NCI-H146 (cell line): ENCODE measurements around the gene ZNF658.
"Not testable (repeated sequence)": the region's sequence is repeated elsewhere in the genome, so short reads cannot be mapped to it uniquely, and the experiment has no call there.

Source experiments
- DNase-seq: peaks from one replicate; lab custom pipeline; 2025; lab: John Stamatoyannopoulos, UW

Gene ZNF658

GRCh38 chr9:66900490-66901131 lies at the start of gene ZNF658:
TSS of gene ZNF658 (plus strand) at chr9:66900725. CDS start at chr9:66903562, 2,837 bp downstream.
- not testable (repeated sequence) for DNase-seq

- DNase-seq, result not testable (repeated sequence)
These were observed 38.8 kb upstream of the ZNF658 start for GRCh38 chr9:66861732-66862131.

GRCh38 chr9:66868660-66869059 lies 31.9 kb upstream of the ZNF658 start:
- DNase-seq, result not testable (repeated sequence)

- not testable (repeated sequence) for DNase-seq
These were observed 19.9 kb upstream of the ZNF658 start for GRCh38 chr9:66880605-66881004.

- not testable (repeated sequence) for DNase-seq
These were observed 18.7 kb upstream of the ZNF658 start for GRCh38 chr9:66881847-66882246.

GRCh38 chr9:66890334-66890733 lies 10.2 kb upstream of the ZNF658 start:
- not testable (repeated sequence) for DNase-seq

- DNase-seq, result not testable (repeated sequence)
These were observed 616 bp downstream of the ZNF658 start for GRCh38 chr9:66901141-66901540.

- DNase-seq, result not testable (repeated sequence)
These were observed 9.0 kb downstream of the ZNF658 start for GRCh38 chr9:66909560-66909959.

- DNase-seq, result not testable (repeated sequence)
These were observed 19.5 kb downstream of the ZNF658 start for GRCh38 chr9:66920072-66920471.

- not testable (repeated sequence) for DNase-seq
These were observed 35.8 kb downstream of the ZNF658 start for GRCh38 chr9:66936194-66936870.

- DNase-seq, result not testable (repeated sequence)
These were observed 37.1 kb downstream of the ZNF658 start for GRCh38 chr9:66937662-66938061.

- DNase-seq, result not testable (repeated sequence)
These were observed 37.8 kb downstream of the ZNF658 start for GRCh38 chr9:66938322-66938721.

GRCh38 chr9:66939878-66940830 lies 39.6 kb downstream of the ZNF658 start:
- DNase-seq, result not testable (repeated sequence)

- not testable (repeated sequence) for DNase-seq
These were observed 42.1 kb downstream of the ZNF658 start for GRCh38 chr9:66942400-66943155.

- not testable (repeated sequence) for DNase-seq
These were observed 52.1 kb downstream of the ZNF658 start for GRCh38 chr9:66952576-66952975.
